ENCODE results near the gene RNF112. TPM values are rescaled to one million over a fixed set of nuclear protein-coding genes. Genes with fewer than 3 reads are reported as not detected.

RNF112 gene
- total and polyA plus RNA-seq, 2 of the 8 experiments (the other 6 are each of a cell fraction or from before 2014, with no cell fraction given), result 1.1 to 2.2 TPM

DNA sequence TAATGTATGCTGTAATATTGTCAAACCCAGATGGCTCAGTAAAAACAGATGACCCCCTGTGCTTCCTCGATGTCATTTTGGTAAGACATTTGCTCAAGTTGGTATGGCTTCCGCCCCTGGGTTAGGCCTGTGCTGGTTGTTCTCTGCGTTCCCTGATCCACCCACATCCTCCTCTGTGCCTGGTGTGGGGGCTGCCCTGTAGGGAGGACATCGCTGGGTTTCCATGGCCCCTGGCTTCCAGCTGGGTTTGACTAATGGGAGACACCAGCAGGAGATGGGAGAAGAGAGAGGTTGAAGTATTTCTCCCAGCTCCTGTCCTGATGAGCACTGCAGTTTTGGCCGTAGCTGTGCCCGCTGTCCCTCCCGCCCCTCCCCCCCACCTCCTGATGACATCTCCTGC lies 19.6 kb upstream of the RNF112 start (continued):
- no peak for TF ChIP-seq EZH2 (IDR thresholded peaks at IDR 0.05; ENCODE audit: low read depth, low read length, severe bottlenecking)
- no peak for TF ChIP-seq MAFK (IDR thresholded peaks at IDR 0.05; ENCODE audit: low read depth, low read length)
- TF ChIP-seq TCF12 (IDR thresholded peaks at IDR 0.05; ENCODE audit: low read depth, low read length), result no peak
- TF ChIP-seq TEAD4 (IDR thresholded peaks at IDR 0.05; ENCODE audit: low read depth, low read length), result no peak
- TF ChIP-seq ASH2L (IDR thresholded peaks at IDR 0.05; ENCODE audit: low read length), result no peak
- TF ChIP-seq JUND (IDR thresholded peaks at IDR 0.05; ENCODE audit: low read length), result no peak

Measured in H1 (cell line).